ENCODE results near the gene C1orf159. TPM values are rescaled to one million over a fixed set of nuclear protein-coding genes. Genes with fewer than 3 reads are reported as not detected.

The C1orf159 gene
- total and polyA plus RNA-seq, 2 donors (not counting 1 experiment from before 2014, with no cell fraction given): 2.6 to 3.3 TPM

DNA sequence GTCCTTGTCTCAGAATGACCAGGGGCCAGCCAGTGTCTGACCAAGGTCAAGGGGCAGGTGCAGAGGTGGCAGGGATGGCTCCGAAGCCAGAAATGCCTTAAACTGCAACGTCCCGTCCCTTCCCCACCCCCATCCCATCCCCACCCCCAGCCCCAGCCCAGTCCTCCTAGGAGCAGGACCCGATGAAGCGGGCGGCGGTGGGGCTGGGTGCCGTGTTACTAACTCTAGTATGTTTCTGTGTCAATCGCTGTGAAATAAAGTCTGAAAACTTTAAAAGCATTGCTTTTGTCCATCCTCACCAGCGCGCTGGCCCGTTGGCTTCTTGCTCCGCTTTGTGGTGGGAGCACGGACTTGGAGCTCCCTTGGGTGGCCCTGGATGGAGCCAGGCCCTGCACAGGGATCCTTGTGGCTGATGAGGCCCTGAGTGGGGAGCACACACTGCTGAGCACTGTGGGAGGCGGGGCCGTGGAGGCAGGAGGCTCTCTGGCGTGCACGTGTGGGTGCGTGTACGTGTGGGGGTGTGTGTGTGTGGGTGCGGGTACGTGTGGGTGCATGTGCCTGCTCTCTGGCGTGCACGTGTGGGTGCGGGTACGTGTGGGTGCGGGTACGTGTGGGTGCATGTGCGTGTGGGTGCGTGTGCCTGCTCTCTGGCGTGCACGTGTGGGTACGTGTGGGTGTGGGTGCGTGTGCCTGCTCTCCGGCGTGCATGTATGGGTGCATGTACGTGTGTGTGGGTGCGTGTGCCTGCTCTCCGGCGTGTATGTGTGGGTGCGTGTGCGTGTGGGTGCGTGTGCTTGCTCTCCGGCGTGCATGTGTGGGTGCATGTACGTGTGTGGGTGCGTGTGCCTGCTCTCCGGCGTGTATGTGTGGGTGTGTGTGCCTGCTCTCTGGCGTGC lies 59.8 kb downstream of the C1orf159 start:
- no peaks in the 10 kb centered on the region for H4K20me1 ChIP-seq (ENCODE audit: control insufficient read depth, extremely low read depth, insufficient read depth, low read length)
- H3K4me2 ChIP-seq (ENCODE audit: extremely low read depth, insufficient read depth, low read length): no peak overlapping the region
- peaks cover 2% of the 10 kb centered on the region for H3K27me3 ChIP-seq (ENCODE audit: control insufficient read depth, insufficient read depth, low read length)
- H3K4me3 ChIP-seq (replicated peaks in 1 of 4; ENCODE audit: control extremely low read depth in 1 of 4, insufficient read depth in 1 of 4, low read depth in 3 of 4, low read length in 4 of 4): no peak overlapping the region
- no peak for DNase-seq (ENCODE audit: low read depth in 2 of 2)
- TF ChIP-seq CTCF (conservative IDR thresholded peaks at IDR 0.05 in 1 of 2, IDR thresholded peaks at IDR 0.05 in 1 of 2; ENCODE audit: low read depth in 1 of 2, low read length in 2 of 2) (no peak), EZH2 (IDR thresholded peaks at IDR 0.05; ENCODE audit: low read length, missing control alignments) (no peak)
- no peaks in the 10 kb centered on the region for H3K9me3 ChIP-seq (ENCODE audit: control insufficient read depth, insufficient read depth, low read depth, low read length)
- H3K4me1 ChIP-seq (ENCODE audit: control insufficient read depth, extremely low read depth, insufficient read depth, low read length): peaks cover 8% of the 10 kb centered on the region
- H2AFZ ChIP-seq (ENCODE audit: low read length): no peak overlapping the region
- no peaks in the 10 kb centered on the region for H3K79me2 ChIP-seq (ENCODE audit: control insufficient read depth, insufficient read depth, low read length)
- peaks cover 3% of the 10 kb centered on the region for H3K36me3 ChIP-seq (ENCODE audit: control insufficient read depth, insufficient read depth, low read length)
- H3K9ac ChIP-seq (ENCODE audit: insufficient read depth, low read length): no peak overlapping the region
- H3K27ac ChIP-seq (ENCODE audit: insufficient read depth, low read length): no peak overlapping the region

- Histone ChIP-seq H3K79me2 (ENCODE audit: control insufficient read depth, insufficient read depth, low read length) (no peaks in the 10 kb centered on the region), H2AFZ (ENCODE audit: low read length) (no peak overlapping the region), H3K4me1 (ENCODE audit: control insufficient read depth, extremely low read depth, insufficient read depth, low read length) (peaks cover 8% of the 10 kb centered on the region), H3K9me3 (ENCODE audit: control insufficient read depth, insufficient read depth, low read depth, low read length) (no peaks in the 10 kb centered on the region), H3K4me3 (replicated peaks in 1 of 4; ENCODE audit: control extremely low read depth in 1 of 4, insufficient read depth in 1 of 4, low read depth in 3 of 4, low read length in 4 of 4) (no peak overlapping the region), H3K36me3 (ENCODE audit: control insufficient read depth, insufficient read depth, low read length) (peaks cover 4% of the 10 kb centered on the region), H3K27me3 (ENCODE audit: control insufficient read depth, insufficient read depth, low read length) (peaks cover 2% of the 10 kb centered on the region), H4K20me1 (ENCODE audit: control insufficient read depth, extremely low read depth, insufficient read depth, low read length) (no peaks in the 10 kb centered on the region), H3K27ac (ENCODE audit: insufficient read depth, low read length) (no peak overlapping the region), H3K9ac (ENCODE audit: insufficient read depth, low read length) (no peak overlapping the region), H3K4me2 (ENCODE audit: extremely low read depth, insufficient read depth, low read length) (no peak overlapping the region)
- DNase-seq (ENCODE audit: low read depth in 2 of 2): no peak
- TF ChIP-seq EZH2 (IDR thresholded peaks at IDR 0.05; ENCODE audit: low read length, missing control alignments) (no peak), CTCF (conservative IDR thresholded peaks at IDR 0.05 in 1 of 2, IDR thresholded peaks at IDR 0.05 in 1 of 2; ENCODE audit: low read depth in 1 of 2, low read length in 2 of 2) (no peak)
Observed at GRCh38 chr1:1054971-1055370, 60.9 kb downstream of the C1orf159 start.

DNA sequence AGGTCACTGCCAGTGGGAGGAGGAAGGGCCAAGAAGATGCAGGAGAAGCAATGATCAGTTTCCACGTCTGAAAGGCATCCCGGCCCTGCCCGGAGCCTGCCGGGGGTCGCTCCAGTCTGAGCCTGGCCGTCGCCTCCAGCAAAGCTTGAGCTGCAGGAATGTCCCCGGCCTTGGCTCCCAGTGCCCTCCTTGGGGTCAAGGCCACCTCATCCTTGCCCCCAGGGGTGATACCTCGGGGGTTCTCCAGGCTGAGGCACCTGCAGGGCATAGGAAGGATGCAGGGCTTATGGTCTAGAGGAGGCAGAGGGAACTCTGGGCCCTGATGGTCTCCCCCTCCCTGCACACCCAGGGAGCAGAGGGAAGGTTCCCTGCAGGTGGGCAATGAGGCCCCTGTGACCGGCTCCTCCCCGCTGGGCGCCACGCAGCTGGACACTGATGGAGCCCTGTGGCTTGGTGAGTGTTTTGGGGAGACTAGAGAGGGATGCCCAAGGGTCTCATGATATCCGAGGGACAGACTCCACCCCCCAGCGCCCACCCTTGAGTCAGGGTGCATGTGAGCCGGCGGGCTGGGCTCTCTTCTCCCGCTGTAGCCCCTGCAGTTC lies 61.7 kb downstream of the C1orf159 start:
- Histone ChIP-seq H3K4me1 (ENCODE audit: control insufficient read depth, extremely low read depth, insufficient read depth, low read length) (peaks cover 6% of the 10 kb centered on the region), H3K9ac (ENCODE audit: insufficient read depth, low read length) (no peak overlapping the region), H3K4me3 (replicated peaks in 1 of 4; ENCODE audit: control extremely low read depth in 1 of 4, insufficient read depth in 1 of 4, low read depth in 3 of 4, low read length in 4 of 4) (no peak overlapping the region), H3K27me3 (ENCODE audit: control insufficient read depth, insufficient read depth, low read length) (peaks cover 2% of the 10 kb centered on the region), H4K20me1 (ENCODE audit: control insufficient read depth, extremely low read depth, insufficient read depth, low read length) (no peaks in the 10 kb centered on the region), H3K79me2 (ENCODE audit: control insufficient read depth, insufficient read depth, low read length) (no peaks in the 10 kb centered on the region), H3K9me3 (ENCODE audit: control insufficient read depth, insufficient read depth, low read depth, low read length) (no peaks in the 10 kb centered on the region), H3K27ac (ENCODE audit: insufficient read depth, low read length) (no peak overlapping the region), H3K4me2 (ENCODE audit: extremely low read depth, insufficient read depth, low read length) (no peak overlapping the region), H3K36me3 (ENCODE audit: control insufficient read depth, insufficient read depth, low read length) (peaks cover 4% of the 10 kb centered on the region), H2AFZ (ENCODE audit: low read length) (no peak overlapping the region)
- no peak for DNase-seq (ENCODE audit: low read depth in 2 of 2)
- TF ChIP-seq EZH2 (IDR thresholded peaks at IDR 0.05; ENCODE audit: low read length, missing control alignments) (no peak), CTCF (conservative IDR thresholded peaks at IDR 0.05 in 1 of 2, IDR thresholded peaks at IDR 0.05 in 1 of 2; ENCODE audit: low read depth in 1 of 2, low read length in 2 of 2) (no peak)
